Heart left ventricle (tissue), 13 donors: ENCODE measurements around the gene CREB3L1.

Experiments
- CTCF ChIP-seq, 12 donors: fragments of 200-600 bp; sonication (generic) in 4 of 12; IDR thresholded peaks; one replicate each; pipeline versions ENCODE4 v1.5.0 to v1.8.0; 2018 to 2022; ENCODE audit warnings: antibody characterized with exemption in 12 of 12, mild to moderate bottlenecking in 5 of 12
- POLR2A ChIP-seq, 2 donors: fragments of 450-650 bp; IDR thresholded peaks; one replicate each; pipeline ENCODE4 v1.6.1; 2017; ENCODE audit warnings: antibody characterized with exemption in 2 of 2, mild to moderate bottlenecking in 2 of 2, moderate library complexity in 2 of 2
- donor health status: ischemic (EF 13 %, LVEDD 7.1; RV severe dilation, severe dysfunction).
- donor health status: DM: no; HTN: yes; CAD: no.
- donor health status: DM: no; HTN: no; CAD: no.
- donor health status: ischemic (EF 25% LVEDD 6.9; RV normal size, moderate dysfunction).
- donor health status: ischemic (EF 25% LVEDD 5.7; RV mildly dilated, moderate dysfunction).
- donor health status: ischemic (EF 35%, LVEDD 5.7; RV mildly dilated, moderate dysfunction).
- donor health status: nonischemic (EF 11% LVEDD 7.7; RV severe dilation, severe dysfunction).
- donor health status: DM: yes; HTN: yes; CAD: no.
- donor health status: PGD.
- donor health status: ischemic (EF 29% LVEDD 5.4; RV normal size, mild dysfunction).
- donor health status: nonischemic (EF 23%, LVEDD 6.1; RV moderate dilation, normal function).

GRCh38 chr11:46248289-46249102 is 29.0 kb upstream of the CREB3L1 start:
- TF ChIP-seq CTCF (IDR thresholded peaks at IDR 0.05) = no peak
- TF ChIP-seq POLR2A (IDR thresholded peaks at IDR 0.05) = no peak
